Sigmoid colon (tissue), 4 donors: ENCODE measurements around the gene MUSK.

Experiments used
- EP300 ChIP-seq, 4 donors: sonication (generic); formaldehyde crosslinking; IDR thresholded peaks; one replicate each; pipeline ENCODE4 v1.6.1; 2017; ENCODE audit warnings: antibody characterized with exemption in 4 of 4
- POLR2A ChIP-seq, 2 donors: fragments of 450-650 bp; IDR thresholded peaks; one replicate each; pipeline ENCODE4 v1.6.1; 2016; ENCODE audit warnings: antibody characterized with exemption in 2 of 2, mild to moderate bottlenecking in 2 of 2, moderate library complexity in 2 of 2
- POLR2AphosphoS5 ChIP-seq, 4 donors: sonication (generic); formaldehyde crosslinking; IDR thresholded peaks; one replicate each; pipeline ENCODE4 v1.6.1; 2017; ENCODE audit warnings: antibody characterized with exemption in 4 of 4
- TF ChIP-seq, protein P1 (sequence below), 4 experiments: fragments of 450-650 bp in 3 of 4; fragments of 200-600 bp in 1 of 4; IDR thresholded peaks; one replicate each; pipeline ENCODE4 v1.5.1; 2016 to 2019; ENCODE audit warnings: antibody characterized with exemption in 4 of 4, mild to moderate bottlenecking in 3 of 4, moderate library complexity in 2 of 4

DNA sequence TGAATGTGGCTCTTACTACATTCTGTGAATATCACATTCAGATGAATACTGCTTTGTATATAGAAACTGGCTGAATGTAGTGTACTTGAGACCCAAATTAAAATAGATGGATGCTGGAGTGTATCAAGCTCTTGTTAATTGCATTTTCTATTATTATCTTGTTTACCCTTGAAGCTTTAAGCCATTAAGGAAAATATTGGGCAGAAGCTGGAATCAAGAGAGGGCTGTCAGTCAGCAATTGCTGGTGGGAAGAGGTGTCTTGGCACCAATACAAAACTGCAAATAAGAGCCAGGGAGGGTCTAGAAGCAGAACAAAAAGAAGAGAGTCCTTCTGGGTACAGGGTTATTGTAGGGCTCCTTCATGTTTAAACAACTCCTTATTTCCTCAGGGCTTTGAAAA, 38.8 kb downstream of the MUSK start:
- TF ChIP-seq, protein P1, sequence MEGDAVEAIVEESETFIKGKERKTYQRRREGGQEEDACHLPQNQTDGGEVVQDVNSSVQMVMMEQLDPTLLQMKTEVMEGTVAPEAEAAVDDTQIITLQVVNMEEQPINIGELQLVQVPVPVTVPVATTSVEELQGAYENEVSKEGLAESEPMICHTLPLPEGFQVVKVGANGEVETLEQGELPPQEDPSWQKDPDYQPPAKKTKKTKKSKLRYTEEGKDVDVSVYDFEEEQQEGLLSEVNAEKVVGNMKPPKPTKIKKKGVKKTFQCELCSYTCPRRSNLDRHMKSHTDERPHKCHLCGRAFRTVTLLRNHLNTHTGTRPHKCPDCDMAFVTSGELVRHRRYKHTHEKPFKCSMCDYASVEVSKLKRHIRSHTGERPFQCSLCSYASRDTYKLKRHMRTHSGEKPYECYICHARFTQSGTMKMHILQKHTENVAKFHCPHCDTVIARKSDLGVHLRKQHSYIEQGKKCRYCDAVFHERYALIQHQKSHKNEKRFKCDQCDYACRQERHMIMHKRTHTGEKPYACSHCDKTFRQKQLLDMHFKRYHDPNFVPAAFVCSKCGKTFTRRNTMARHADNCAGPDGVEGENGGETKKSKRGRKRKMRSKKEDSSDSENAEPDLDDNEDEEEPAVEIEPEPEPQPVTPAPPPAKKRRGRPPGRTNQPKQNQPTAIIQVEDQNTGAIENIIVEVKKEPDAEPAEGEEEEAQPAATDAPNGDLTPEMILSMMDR (IDR thresholded peaks at IDR 0.05) = no peak
- no peak for TF ChIP-seq EP300 (IDR thresholded peaks at IDR 0.05)
- TF ChIP-seq POLR2A (IDR thresholded peaks at IDR 0.05) = no peak
- TF ChIP-seq POLR2AphosphoS5 (IDR thresholded peaks at IDR 0.05) = no peak
